IMR-90 (cell line): ENCODE results near the gene HDGF. TPM values are rescaled to one million over a fixed set of nuclear protein-coding genes. Genes with fewer than 3 reads are reported as not detected.
A peak's percentile ranks its signal among the peaks of the same experiment; 100 is the strongest.

Experiments used
- ATAC-seq: fragments of 200-7000 bp; cut with Tn5 transposase; 2 replicates; pipeline ENCODE4 v1.9.1; 2020; ENCODE audit warnings: low read depth, mild to moderate bottlenecking, moderate library complexity
- BruUV-seq: library from RNA; stranded (reverse); fragments of 400-500 nt; replicated peaks from 2 replicates; lab custom pipeline; 2021; lab: Mats Ljungman, UMichigan
- CTCF ChIA-PET: fragments of 300-600 bp; formaldehyde crosslinking; extraction: SDS; loops from one replicate; lab custom pipeline; 2021; ENCODE audit warnings: antibody characterized with exemption; lab: Yijun Ruan, JAX
- POLR2A ChIA-PET: fragments of 300-600 bp; sonication (Branson Sonifier 250); formaldehyde crosslinking; loops from one replicate; lab custom pipeline; 2022; ENCODE audit warnings: antibody characterized with exemption; ENCODE audit not compliant: unreplicated experiment; lab: Charles Lee
- DNase-seq: peaks from one replicate; pipeline ENCODE4 v3.0.0; 2013
- H2AFZ ChIP-seq: replicated peaks from 2 replicates; pipeline ENCODE3; 2013; ENCODE audit warnings: low read length, mild to moderate bottlenecking; ENCODE audit not compliant: poor library complexity
- H2AK5ac ChIP-seq: 2 replicates; pipeline ENCODE4 v1.6.1; 2013; ENCODE audit warnings: low read depth, low read length, inconsistent platforms
- H2AK9ac ChIP-seq: replicated peaks from 2 replicates; pipeline ENCODE3; 2013; ENCODE audit warnings: mild to moderate bottlenecking, low read depth, low read length, moderate library complexity; ENCODE audit not compliant: poor library complexity
- H2BK120ac ChIP-seq: 2 replicates; pipeline ENCODE4 v1.6.1; 2013; ENCODE audit warnings: low read depth, low read length, inconsistent platforms
- H2BK15ac ChIP-seq: 3 replicates; pipeline ENCODE4 v1.6.1; 2013; ENCODE audit warnings: low read depth, low read length, inconsistent platforms
- H2BK20ac ChIP-seq: 2 replicates; pipeline ENCODE4 v1.6.1; 2013; ENCODE audit warnings: low read depth, mild to moderate bottlenecking, inconsistent platforms, low read length, moderate library complexity
- H2BK5ac ChIP-seq: 2 replicates; pipeline ENCODE4 v1.6.1; 2013; ENCODE audit warnings: mild to moderate bottlenecking, low read depth, low read length, inconsistent platforms; ENCODE audit not compliant: poor library complexity, severe bottlenecking
- H3K14ac ChIP-seq: replicated peaks from 2 replicates; pipeline ENCODE4 v1.6.1; 2013; ENCODE audit warnings: low read depth, low read length, inconsistent platforms
- H3K18ac ChIP-seq: 2 replicates; pipeline ENCODE4 v1.6.1; 2013; ENCODE audit warnings: low read depth, low read length, control low read depth
- H3K23ac ChIP-seq: 2 replicates; pipeline ENCODE4 v1.6.1; 2013; ENCODE audit warnings: low read depth, low read length, inconsistent platforms
- H3K27ac ChIP-seq: 2 replicates; pipeline ENCODE4 v1.5.1; 2013; ENCODE audit warnings: mild to moderate bottlenecking, control low read depth, low read length; ENCODE audit not compliant: insufficient read depth
- H3K27me3 ChIP-seq: 2 replicates; pipeline ENCODE4 v1.6.1; 2013; ENCODE audit warnings: low read length; ENCODE audit not compliant: control insufficient read depth, insufficient read depth
- H3K36me3 ChIP-seq: 2 replicates; pipeline ENCODE4 v1.6.1; 2013; ENCODE audit warnings: low read length, mixed read lengths; ENCODE audit not compliant: control insufficient read depth, insufficient read depth
- H3K4ac ChIP-seq: 2 replicates; pipeline ENCODE4 v1.6.1; 2013; ENCODE audit warnings: low read depth, low read length, inconsistent platforms
- H3K4me1 ChIP-seq: 2 replicates; pipeline ENCODE4 v1.6.1; 2013; ENCODE audit warnings: low read length, mixed read lengths; ENCODE audit not compliant: control insufficient read depth, insufficient read depth
- H3K4me2 ChIP-seq: 2 replicates; pipeline ENCODE4 v1.6.1; 2013; ENCODE audit warnings: low read depth, mild to moderate bottlenecking, control low read depth, low read length, moderate library complexity
- H3K4me3 ChIP-seq: 2 replicates; pipeline ENCODE4 v1.5.1; 2013; ENCODE audit warnings: low read depth, mild to moderate bottlenecking, control low read depth, low read length, moderate library complexity; ENCODE audit not compliant: insufficient read depth
- H3K56ac ChIP-seq: 2 replicates; pipeline ENCODE4 v1.6.1; 2013; ENCODE audit warnings: low read length, inconsistent platforms; ENCODE audit not compliant: insufficient read depth; ENCODE audit errors: extremely low read depth
- H3K79me1 ChIP-seq, 2 experiments: 2 replicates each; pipeline ENCODE4 v1.6.1; 2013; ENCODE audit warnings: low read length in 2 of 2, inconsistent platforms in 1 of 2, low read depth in 1 of 2
- H3K9ac ChIP-seq: 2 replicates; pipeline ENCODE4 v1.6.1; 2013; ENCODE audit warnings: low read depth, low read length, control low read depth
- H3K9me1 ChIP-seq: 2 replicates; pipeline ENCODE4 v1.6.1; 2013; ENCODE audit warnings: low read length, inconsistent platforms; ENCODE audit not compliant: insufficient read depth
- H3K9me3 ChIP-seq: 2 replicates; pipeline ENCODE4 v1.6.1; 2013; ENCODE audit warnings: low read length; ENCODE audit not compliant: control insufficient read depth, insufficient read depth
- H4K20me1 ChIP-seq: 2 replicates; pipeline ENCODE4 v1.6.1; 2013; ENCODE audit warnings: low read length, inconsistent platforms; ENCODE audit not compliant: insufficient read depth
- H4K5ac ChIP-seq: 2 replicates; pipeline ENCODE4 v1.6.1; 2013; ENCODE audit warnings: mild to moderate bottlenecking, low read depth, low read length, control low read depth
- H4K8ac ChIP-seq, 2 experiments: 2 replicates each; pipeline ENCODE4 v1.6.1; 2013; ENCODE audit warnings: low read depth in 2 of 2, low read length in 2 of 2, control low read depth in 1 of 2, inconsistent platforms in 1 of 2
- H4K91ac ChIP-seq: 2 replicates; pipeline ENCODE4 v1.6.1; 2013; ENCODE audit warnings: low read depth, low read length, inconsistent platforms; ENCODE audit not compliant: insufficient read depth
- BHLHE40 ChIP-seq: fragments of 150-350 bp; IDR thresholded peaks from 2 replicates; pipeline ENCODE4 v1.6.1; 2016; ENCODE audit warnings: mild to moderate bottlenecking, low read depth, low read length
- CEBPB ChIP-seq: IDR thresholded peaks from 2 replicates; pipeline ENCODE4 v1.6.1; 2012; ENCODE audit warnings: low read depth, low read length, improper control_type of control experiment
- FOS ChIP-seq: fragments of 150-350 bp; IDR thresholded peaks from 2 replicates; pipeline ENCODE4 v1.6.1; 2016; ENCODE audit warnings: low read depth, low read length
- MAFK ChIP-seq: IDR thresholded peaks from 2 replicates; pipeline ENCODE4 v1.6.1; 2012; ENCODE audit warnings: low read depth, low read length, improper control_type of control experiment
- NFE2L2 ChIP-seq: fragments of 150-350 bp; IDR thresholded peaks from 2 replicates; pipeline ENCODE4 v1.6.1; 2016; ENCODE audit warnings: low read depth, mild to moderate bottlenecking, low read length
- POLR2A ChIP-seq: IDR thresholded peaks from 2 replicates; pipeline ENCODE4 v1.6.1; 2012; ENCODE audit warnings: mild to moderate bottlenecking, low read depth, low read length
- RAD21 ChIP-seq: IDR thresholded peaks from 2 replicates; pipeline ENCODE4 v1.6.1; 2012; ENCODE audit warnings: low read length, improper control_type of control experiment
- RCOR1 ChIP-seq: IDR thresholded peaks from 2 replicates; pipeline ENCODE4 v1.6.1; 2012; ENCODE audit warnings: mild to moderate bottlenecking, low read length, improper control_type of control experiment; ENCODE audit not compliant: insufficient replicate concordance
- RFX5 ChIP-seq: IDR thresholded peaks from 2 replicates; pipeline ENCODE4 v1.8.0; 2012; ENCODE audit warnings: low read depth, mild to moderate bottlenecking, low read length, moderate library complexity
- SMC3 ChIP-seq: fragments of 150-350 bp; IDR thresholded peaks from 2 replicates; pipeline ENCODE4 v1.6.1; 2016; ENCODE audit warnings: low read depth, mild to moderate bottlenecking, antibody characterized with exemption, low read length, moderate library complexity
- WGBS, 2 experiments: methylation state at CpG; one replicate each; pipeline versions ENCODE4 v1.1.5 to v1.1.7; 2013; ENCODE audit warnings: missing lambda C conversion rate in 2 of 2; ENCODE audit not compliant: insufficient read length in 1 of 2; ENCODE audit errors: extremely low coverage in 2 of 2; 5-methylcytosine and 5-hydroxymethylcytosine counted together
- dilution Hi-C: fragments of 300-500 bp; cut with HindIII; formaldehyde crosslinking; loops from one replicate; pipeline ENCODE4 v1.14.3; 2018; ENCODE audit warnings: low sequenced_read_pairs; ENCODE audit not compliant: unreplicated experiment
- in situ Hi-C: fragments of 300-500 bp; cut with MboI; formaldehyde crosslinking; loops from 3 replicates; pipeline ENCODE4 v1.14.3; 2019; ENCODE audit warnings: low sequenced_read_pairs, inconsistent platforms, mixed read lengths
- intact Hi-C: fragments of 100-400 bp; cut with micrococcal nuclease; formaldehyde crosslinking; loops from 2 replicates; pipeline ENCODE4 v1.10.0; 2022
- polyA plus RNA-seq, 3 experiments: library from polyadenylated mRNA; depleted of rRNA; stranded (reverse); fragments of >200 nt; gene quantifications; 2 replicates each; pipeline ENCODE4 v1.2.3, GENCODE V29; 2012; ENCODE audit warnings: low replicate concordance in 1 of 3
- total RNA-seq: library from RNA; depleted of rRNA; stranded (reverse); fragments of >200 nt; gene quantifications from 2 replicates; pipeline ENCODE4 v1.2.3, GENCODE V29; 2012

Gene HDGF
- total and polyA plus RNA-seq, 2 of the 4 experiments (the other 2 are of a cell fraction): 94.6 to 123 TPM

GRCh38 chr1:156727926-156728598, 23.4 kb downstream of the HDGF start, which contains the start of gene METTL25B:
Gene METTL25B (plus strand): TSS chr1:156728469. CDS start chr1:156729105, 636 bp downstream.
- Histone ChIP-seq H2BK5ac (peak within 1 kb of the TSS; percentile 71), H4K20me1 (peaks cover 36% of the 10 kb centered on the region), H3K36me3 (peaks cover 23% of the 10 kb centered on the region), H2BK20ac (no peak within 1 kb of the TSS; the same call in 1 of the 2 replicates), H2AK9ac (peak within 1 kb of the TSS; percentile 98), H2BK120ac (peak within 1 kb of the TSS; percentile 60), H3K4me2 (peak within 1 kb of the TSS; percentile 98), H3K27me3 (no peaks in the 10 kb centered on the region), H3K56ac (peak within 1 kb of the TSS; percentile 92), H3K14ac (peak within 1 kb of the TSS; percentile 99), H3K27ac (peak within 1 kb of the TSS; percentile 94), H3K9ac (peak within 1 kb of the TSS; percentile 98), H3K23ac (peak within 1 kb of the TSS; percentile 99), H4K8ac (peak within 1 kb of the TSS; percentile 98 to 99), H4K5ac (peak within 1 kb of the TSS; percentile 90), H2AFZ (peak within 1 kb of the TSS; percentile 97), H4K91ac (peak within 1 kb of the TSS; percentile 95), H2AK5ac (peak within 1 kb of the TSS; percentile 98), H3K4ac (peak within 1 kb of the TSS; percentile 99), H3K18ac (peak within 1 kb of the TSS; percentile 64), H3K4me1 (peaks cover 8% of the 10 kb centered on the region), H3K9me1 (peaks cover 8% of the 10 kb centered on the region; the same call in 1 of the 2 replicates), H2BK15ac (peak within 1 kb of the TSS; percentile 17; the same call in 1 of the 3 replicates), H3K4me3 (peak within 1 kb of the TSS; percentile 60), H3K9me3 (no peaks in the 10 kb centered on the region), H3K79me1 (peaks cover 28 to 65% of the 10 kb centered on the region in 2 experiments)
- WGBS, 2 experiments: 0% methylated on average over 12 of the region's 46 CpGs; no CpG with 5 or more reads in 1 of the 2 experiments
- dilution Hi-C loops: no loop called here
- in situ Hi-C loops: no loop called here
- DNase-seq: peak; percentile 75
- ChIA-PET CTCF (interaction anchor here (0.7 to 6.3 kb wide), 4 partner anchors 14 to 132 kb away, joined by 3 to 104 read pairs (median 23); partner anchors contain the start of gene NTRK1), POLR2A (interaction anchor here (0.6 to 1.4 kb wide), 3 partner anchors 13 to 167 kb away, joined by 3 to 5 read pairs (median 3); partner anchors contain the start of gene MRPL24)
- intact Hi-C loops: loop anchor here (2.0 to 10.0 kb wide), 3 partner anchors 39 to 223 kb away; partner anchors contain the start of genes LRRC71, MEF2D and PRCC
- peak; percentile 77 for ATAC-seq
- no peak for TF ChIP-seq NFE2L2
- TF ChIP-seq RCOR1: no peak
- TF ChIP-seq POLR2A: no peak
- TF ChIP-seq RFX5: no peak
- no peak for TF ChIP-seq SMC3
- TF ChIP-seq FOS: no peak
- no peak for TF ChIP-seq MAFK
- TF ChIP-seq BHLHE40: no peak
- no peak for TF ChIP-seq CEBPB
- TF ChIP-seq RAD21: no peak
- no TSS peak for BruUV-seq
